GM12891 (cell line): Measurements from ENCODE around the gene CRYZL1.

Experiments
- POLR2A ChIP-seq: IDR thresholded peaks from 2 replicates; pipeline ENCODE4 v1.6.1; 2011; ENCODE audit warnings: low read depth, low read length, control low read depth
- POLR2AphosphoS5 ChIP-seq: IDR thresholded peaks from 2 replicates; pipeline ENCODE4 v1.6.1; 2011; ENCODE audit warnings: low read depth, low read length, control low read depth
- SPI1 ChIP-seq: IDR thresholded peaks from 2 replicates; pipeline ENCODE4 v1.6.1; 2011; ENCODE audit warnings: low read depth, low read length, control low read depth
- TAF1 ChIP-seq: IDR thresholded peaks from 2 replicates; pipeline ENCODE4 v1.6.1; 2011; ENCODE audit warnings: low read depth, low read length, control low read depth

GRCh38 chr21:33668180-33668579, 26.6 kb upstream of the CRYZL1 start:
- TF ChIP-seq POLR2A (no peak), SPI1 (no peak), TAF1 (no peak), POLR2AphosphoS5 (no peak)
